Uterus (tissue), 4 donors: ENCODE measurements around the gene GTPBP8. TPM values are rescaled to one million over a fixed set of nuclear protein-coding genes. Genes with fewer than 3 reads are reported as not detected.

Experiments used
- DNase-seq, 2 donors: peaks; one replicate each; pipeline ENCODE4 v3.0.0-alpha.2; 2019 to 2020
- H3K27ac ChIP-seq, 2 donors: fragments of 200-600 bp; sonication (generic); 1 replicate in 1 of 2; 2 replicates in 1 of 2; pipeline ENCODE4 v1.5.1; 2016 to 2018
- H3K27me3 ChIP-seq, 2 donors: fragments of 200-600 bp; sonication (generic); one replicate each; pipeline ENCODE4 v1.5.1; 2018 to 2019; ENCODE audit warnings: control low read depth in 1 of 2
- H3K36me3 ChIP-seq, 2 donors: fragments of 200-600 bp; sonication (generic); one replicate each; pipeline ENCODE4 v1.5.1; 2019; ENCODE audit warnings: control low read depth in 1 of 2
- H3K4me1 ChIP-seq, 2 donors: fragments of 200-600 bp; sonication (generic); one replicate each; pipeline ENCODE4 v1.5.1; 2018 to 2019; ENCODE audit warnings: control low read depth in 1 of 2
- H3K4me3 ChIP-seq, 2 donors: fragments of 200-600 bp; sonication (generic); 1 replicate in 1 of 2; 2 replicates in 1 of 2; pipeline ENCODE4 v1.5.1; 2018 to 2019; ENCODE audit warnings: mild to moderate bottlenecking in 1 of 2
- H3K9me3 ChIP-seq, 2 donors: fragments of 200-600 bp; sonication (generic); one replicate each; pipeline ENCODE4 v1.5.1; 2019; ENCODE audit warnings: control low read depth in 1 of 2
- CTCF ChIP-seq, 4 experiments: fragments of 200-600 bp in 2 of 4; fragments of 450-650 bp in 2 of 4; sonication (generic) in 2 of 4; IDR thresholded peaks; one replicate each; pipeline ENCODE4 v1.5.1; 2016 to 2019; ENCODE audit warnings: antibody characterized with exemption in 4 of 4, mild to moderate bottlenecking in 2 of 4, moderate library complexity in 1 of 4
- POLR2A ChIP-seq, 2 donors: fragments of 450-650 bp; IDR thresholded peaks; one replicate each; pipeline ENCODE4 v1.6.1; 2016; ENCODE audit warnings: antibody characterized with exemption in 2 of 2, mild to moderate bottlenecking in 1 of 2, moderate library complexity in 1 of 2
- intact Hi-C: fragments of 100-400 bp; cut with DNase I; formaldehyde crosslinking; loops from one replicate; pipeline ENCODE4 v1.15.1; 2023; ENCODE audit warnings: low total_unique reads
- total RNA-seq, 4 donors: library from RNA; depleted of rRNA in 3 of 4; stranded (reverse); fragments of >200 nt in 3 of 4; gene quantifications; one replicate each; pipeline versions ENCODE4 v1.1.0 to v1.2.4, GENCODE V29; 2014 to 2023
- donor health status: DM: yes; HTN: yes; CAD: no.

GTPBP8 gene
- total RNA-seq, 4 donors from 2014 or later: 5.4 to 37.6 (median 18.4) TPM

GRCh38 chr3:112987710-112988334, 3.0 kb upstream of the GTPBP8 start:
- Histone ChIP-seq H3K4me1 (no peaks in the 10 kb centered on the region), H3K4me3 (no peak overlapping the region), H3K36me3 (no peaks in the 10 kb centered on the region), H3K9me3 (no peaks in the 10 kb centered on the region), H3K27ac (no peak overlapping the region), H3K27me3 (no peaks in the 10 kb centered on the region)
- intact Hi-C loops: loop anchor here (10.0 kb wide), 1 partner anchor 253 kb away; no protein-coding TSS in a partner anchor
- no peak for TF ChIP-seq POLR2A (IDR thresholded peaks at IDR 0.05)
- TF ChIP-seq CTCF (IDR thresholded peaks at IDR 0.05): no peak
- DNase-seq: no peak

- intact Hi-C loops: no loop called here
- H3K4me3 ChIP-seq: no peak overlapping the region
- no peaks in the 10 kb centered on the region for H3K4me1 ChIP-seq
- H3K9me3 ChIP-seq: no peaks in the 10 kb centered on the region
- no peak for TF ChIP-seq POLR2A (IDR thresholded peaks at IDR 0.05)
- no peak for TF ChIP-seq CTCF (IDR thresholded peaks at IDR 0.05)
- H3K27ac ChIP-seq: no peak overlapping the region
- DNase-seq: no peak
- no peaks in the 10 kb centered on the region for H3K27me3 ChIP-seq
- no peaks in the 10 kb centered on the region for H3K36me3 ChIP-seq
Measured at GRCh38 chr3:112995800-112996199, 5.0 kb downstream of the GTPBP8 start.

DNA sequence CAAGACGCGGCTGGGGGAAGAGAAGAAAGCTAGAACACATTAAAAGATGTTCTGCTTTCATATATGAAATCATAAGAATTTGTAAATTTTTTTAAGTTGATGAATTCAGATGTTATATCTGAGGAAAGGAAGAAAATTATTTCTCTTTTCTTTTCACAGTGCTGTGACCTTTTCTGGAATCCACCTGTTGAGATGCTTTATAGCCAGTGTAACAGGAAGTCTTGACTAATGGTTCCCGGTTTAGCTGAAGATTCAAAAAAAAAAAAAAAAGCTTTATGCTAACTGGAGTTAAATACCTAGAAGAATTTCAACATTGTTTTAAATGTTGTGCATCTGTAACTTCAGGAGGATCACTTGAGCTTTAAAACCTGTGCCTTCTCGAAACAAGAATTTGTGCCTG, 9.9 kb downstream of the GTPBP8 start:
- no peak for DNase-seq
- intact Hi-C loops: no loop called here
- no peak overlapping the region for H3K4me3 ChIP-seq
- no peaks in the 10 kb centered on the region for H3K27me3 ChIP-seq
- TF ChIP-seq CTCF (IDR thresholded peaks at IDR 0.05): no peak
- no peaks in the 10 kb centered on the region for H3K9me3 ChIP-seq
- no peaks in the 10 kb centered on the region for H3K4me1 ChIP-seq
- H3K36me3 ChIP-seq: no peaks in the 10 kb centered on the region
- no peak overlapping the region for H3K27ac ChIP-seq

GRCh38 chr3:113002037-113002436, 11.3 kb downstream of the GTPBP8 start:
- no peaks in the 10 kb centered on the region for H3K36me3 ChIP-seq
- no peak for TF ChIP-seq POLR2A (IDR thresholded peaks at IDR 0.05)
- no peak for TF ChIP-seq CTCF (IDR thresholded peaks at IDR 0.05)
- H3K4me1 ChIP-seq: no peaks in the 10 kb centered on the region
- H3K4me3 ChIP-seq: no peak overlapping the region
- no peak for DNase-seq
- intact Hi-C loops: no loop called here
- H3K27me3 ChIP-seq: no peaks in the 10 kb centered on the region
- no peak overlapping the region for H3K27ac ChIP-seq
- no peaks in the 10 kb centered on the region for H3K9me3 ChIP-seq

- DNase-seq: no peak
- Histone ChIP-seq H3K27ac (no peak overlapping the region), H3K9me3 (no peaks in the 10 kb centered on the region), H3K27me3 (no peaks in the 10 kb centered on the region), H3K4me3 (no peak overlapping the region), H3K36me3 (no peaks in the 10 kb centered on the region), H3K4me1 (no peaks in the 10 kb centered on the region)
- TF ChIP-seq CTCF (IDR thresholded peaks at IDR 0.05): no peak
- no peak for TF ChIP-seq POLR2A (IDR thresholded peaks at IDR 0.05)
- intact Hi-C loops: no loop called here
Measured at GRCh38 chr3:113002679-113003078, 11.9 kb downstream of the GTPBP8 start.
